B cell (primary cell): Measurements from ENCODE around the gene KCNT2.

Experiments used
- EZH2 ChIP-seq: IDR thresholded peaks from 2 replicates; pipeline ENCODE4 v1.6.1; 2012; ENCODE audit warnings: borderline replicate concordance, low read depth, mild to moderate bottlenecking, moderate library complexity, low read length; ENCODE audit not compliant: insufficient read depth, poor library complexity, severe bottlenecking
- TF ChIP-seq, protein P1 (sequence below): fragments of 200-600 bp; IDR thresholded peaks from one replicate; pipeline ENCODE4 v1.8.0; 2022; ENCODE audit warnings: antibody characterized with exemption, mild to moderate bottlenecking

GRCh38 chr1:196309386-196309785, 298.9 kb downstream of the KCNT2 start:
- no peak for TF ChIP-seq EZH2
- TF ChIP-seq, protein P1, sequence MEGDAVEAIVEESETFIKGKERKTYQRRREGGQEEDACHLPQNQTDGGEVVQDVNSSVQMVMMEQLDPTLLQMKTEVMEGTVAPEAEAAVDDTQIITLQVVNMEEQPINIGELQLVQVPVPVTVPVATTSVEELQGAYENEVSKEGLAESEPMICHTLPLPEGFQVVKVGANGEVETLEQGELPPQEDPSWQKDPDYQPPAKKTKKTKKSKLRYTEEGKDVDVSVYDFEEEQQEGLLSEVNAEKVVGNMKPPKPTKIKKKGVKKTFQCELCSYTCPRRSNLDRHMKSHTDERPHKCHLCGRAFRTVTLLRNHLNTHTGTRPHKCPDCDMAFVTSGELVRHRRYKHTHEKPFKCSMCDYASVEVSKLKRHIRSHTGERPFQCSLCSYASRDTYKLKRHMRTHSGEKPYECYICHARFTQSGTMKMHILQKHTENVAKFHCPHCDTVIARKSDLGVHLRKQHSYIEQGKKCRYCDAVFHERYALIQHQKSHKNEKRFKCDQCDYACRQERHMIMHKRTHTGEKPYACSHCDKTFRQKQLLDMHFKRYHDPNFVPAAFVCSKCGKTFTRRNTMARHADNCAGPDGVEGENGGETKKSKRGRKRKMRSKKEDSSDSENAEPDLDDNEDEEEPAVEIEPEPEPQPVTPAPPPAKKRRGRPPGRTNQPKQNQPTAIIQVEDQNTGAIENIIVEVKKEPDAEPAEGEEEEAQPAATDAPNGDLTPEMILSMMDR: no peak
